Endometrial microvascular endothelial cells (primary cell): ENCODE results near the gene FICD. TPM values are rescaled to one million over a fixed set of nuclear protein-coding genes. Genes with fewer than 3 reads are reported as not detected.

Experiments used
- in situ Hi-C: cut with HindIII; loops from 2 replicates; pipeline ENCODE4 v1.10.0; 2017; ENCODE audit warnings: low sequenced_read_pairs, low pct_unique_long_range_greater_than_20kb; ENCODE audit errors: inconsistent ontology term
- total RNA-seq: library from RNA; depleted of rRNA; stranded (reverse); fragments of >200 nt; gene quantifications from one replicate; pipeline ENCODE4 v1.2.3, GENCODE V29; 2015; ENCODE audit errors: inconsistent ontology term

FICD gene
- total RNA-seq, 1 donor from 2014 or later, result 5.5 TPM

GRCh38 chr12:108562348-108563135 is 47.5 kb downstream of the FICD start, which contains the start of gene ISCU:
TSS of gene ISCU (plus strand) at chr12:108562596. CDS start at chr12:108562623, 27 bp downstream.
- in situ Hi-C loops, result no loop called here

GRCh38 chr12:108563136-108563803 is 48.2 kb downstream of the FICD start:
- in situ Hi-C loops, result no loop called here

- in situ Hi-C loops, result no loop called here
Measured at GRCh38 chr12:108563804-108564151, 48.7 kb downstream of the FICD start.

- in situ Hi-C loops, result no loop called here
Measured at GRCh38 chr12:108564724-108565123, 49.6 kb downstream of the FICD start.

GRCh38 chr12:108565146-108565545 is 50.1 kb downstream of the FICD start:
- in situ Hi-C loops, result no loop called here

GRCh38 chr12:108565976-108566375 is 50.9 kb downstream of the FICD start:
- in situ Hi-C loops, result no loop called here

- in situ Hi-C loops, result no loop called here
Measured at GRCh38 chr12:108566452-108566851, 51.4 kb downstream of the FICD start.

- in situ Hi-C loops, result no loop called here
Measured at GRCh38 chr12:108567406-108568337, 52.6 kb downstream of the FICD start.

- in situ Hi-C loops, result no loop called here
Measured at GRCh38 chr12:108568338-108569154, 53.5 kb downstream of the FICD start.

Other genes with a start within 250 kb of the FICD start
- not detected for gene CMKLR1, start 176.0 kb upstream of the FICD start, total RNA-seq
- gene SART3, start 45.9 kb downstream of the FICD start, total RNA-seq, result 34.6 TPM
- 113 TPM for gene ISCU, start 47.3 kb downstream of the FICD start, total RNA-seq
- not detected for gene TMEM119, start 82.8 kb downstream of the FICD start, total RNA-seq
- gene SELPLG, start 118.6 kb downstream of the FICD start, total RNA-seq, result 0.46 TPM
- 178 TPM for gene CORO1C, start 216.2 kb downstream of the FICD start, total RNA-seq